Ovary (tissue), 9 donors: ENCODE measurements around the gene UBAC1. TPM values are rescaled to one million over a fixed set of nuclear protein-coding genes. Genes with fewer than 3 reads are reported as not detected.
A peak's percentile ranks its signal among the peaks of the same experiment; 100 is the strongest.

Source experiments
- DNase-seq, 5 donors: peaks; one replicate each; pipeline ENCODE4 v3.0.0-alpha.2; 2019 to 2020
- H3K27ac ChIP-seq, 2 donors: fragments of 200-600 bp; one replicate each; pipeline versions ENCODE4 v1.5.1 to v1.8.0; 2019 to 2022
- H3K27me3 ChIP-seq: fragments of 200-600 bp; one replicate; pipeline ENCODE4 v1.8.0; 2022
- H3K36me3 ChIP-seq: fragments of 200-600 bp; sonication (generic); one replicate; pipeline ENCODE4 v1.5.1; 2019
- H3K4me1 ChIP-seq: one replicate; pipeline ENCODE4 v1.8.1; 2013; ENCODE audit warnings: mild to moderate bottlenecking, moderate library complexity; ENCODE audit not compliant: insufficient read depth
- H3K4me3 ChIP-seq: fragments of 200-600 bp; sonication (generic); one replicate; pipeline ENCODE4 v1.5.1; 2017
- H3K9me3 ChIP-seq, 2 donors: fragments of 200-600 bp in 1 of 2; sonication (generic) in 1 of 2; one replicate each; pipeline versions ENCODE4 v1.5.1 to v1.8.1; 2013 to 2019; ENCODE audit warnings: mild to moderate bottlenecking in 1 of 2, moderate library complexity in 1 of 2
- CTCF ChIP-seq, 3 donors: fragments of 450-650 bp in 2 of 3; fragments of 200-600 bp in 1 of 3; IDR thresholded peaks; one replicate each; pipeline versions ENCODE4 v1.5.1 to v1.8.0; 2016 to 2022; ENCODE audit warnings: antibody characterized with exemption in 3 of 3, mild to moderate bottlenecking in 1 of 3
- EP300 ChIP-seq: sonication (generic); formaldehyde crosslinking; IDR thresholded peaks from one replicate; pipeline ENCODE4 v1.6.1; 2017; ENCODE audit warnings: antibody characterized with exemption
- POLR2A ChIP-seq: fragments of 450-650 bp; IDR thresholded peaks from one replicate; pipeline ENCODE4 v1.6.1; 2017; ENCODE audit warnings: antibody characterized with exemption, mild to moderate bottlenecking, moderate library complexity
- WGBS, 3 donors: extraction: QIAGEN DNeasy Blood & Tissue Kit in 1 of 3; methylation state at CpG; one replicate each; pipeline versions ENCODE4 v1.1.5 to v1.1.7; 2013 to 2017; 5-methylcytosine and 5-hydroxymethylcytosine counted together
- intact Hi-C, 4 donors: fragments of 100-400 bp; cut with DNase I; formaldehyde crosslinking; loops; one replicate each; pipeline versions ENCODE4 v1.11.0 to v1.15.1; 2022 to 2023
- polyA plus RNA-seq, 2 donors: library from polyadenylated mRNA; stranded (reverse); fragments of 200-250 nt in 1 of 2; fragments of 350-450 nt in 1 of 2; fragmentation: Illumina TruSeq in 1 of 2; extraction: RNeasy Lipid Tissue Mini Kit (QIAGEN cat#74804) in 1 of 2; gene quantifications; one replicate each; pipeline ENCODE4 v1.2.3, GENCODE V29; 2013 to 2014
- total RNA-seq, 7 donors: library from RNA; depleted of rRNA in 2 of 7; stranded (reverse); fragments of >200 nt in 2 of 7; fragmentation: NEBNext Ultra II Directional in 3 of 7; extraction: Animal tissue kit (Norgen Biotek cat#: 25700) in 3 of 7; gene quantifications; one replicate each; pipeline versions ENCODE4 v1.1.0 to v1.2.4, GENCODE V29; 2016 to 2023
- donor health status: DM: no; HTN: no; CAD: no; lungs with moderate emphysema.
- donor health status: DM: no; HTN: no; CAD: no.
- donor health status: Bipolar disorder and iron deficiency.
- donor health status: DM: yes; HTN: yes; CAD: no.
- donor health status: DM: no; HTN: no; CAD: no.
- donor health status: DM: yes; HTN: yes; CAD: no.

UBAC1 gene
- total and polyA plus RNA-seq, 9 donors, result 19.7 to 42.0 (median 33.4) TPM

GRCh38 chr9:135908093-135908753 lies 53.0 kb downstream of the UBAC1 start:
- H3K27ac ChIP-seq, result peak overlapping the region; percentile 35 to 70
- H3K9me3 ChIP-seq, result peaks cover 0 to 5% of the 10 kb centered on the region in 2 donors
- peak; percentile 0 for TF ChIP-seq POLR2A
- TF ChIP-seq CTCF (IDR thresholded peaks at IDR 0.05), result no peak
- peak in 1 of 5 donors; percentile 19 for DNase-seq
- WGBS, 3 donors, result 9 to 14% (median 12%) methylated on average over 38 to 42 of the region's 42 CpGs
- H3K36me3 ChIP-seq, result no peaks in the 10 kb centered on the region
- intact Hi-C loops, result no loop called here
- H3K4me1 ChIP-seq, result peaks cover 11% of the 10 kb centered on the region
- H3K27me3 ChIP-seq, result no peaks in the 10 kb centered on the region
- peak overlapping the region; percentile 74 for H3K4me3 ChIP-seq

DNA sequence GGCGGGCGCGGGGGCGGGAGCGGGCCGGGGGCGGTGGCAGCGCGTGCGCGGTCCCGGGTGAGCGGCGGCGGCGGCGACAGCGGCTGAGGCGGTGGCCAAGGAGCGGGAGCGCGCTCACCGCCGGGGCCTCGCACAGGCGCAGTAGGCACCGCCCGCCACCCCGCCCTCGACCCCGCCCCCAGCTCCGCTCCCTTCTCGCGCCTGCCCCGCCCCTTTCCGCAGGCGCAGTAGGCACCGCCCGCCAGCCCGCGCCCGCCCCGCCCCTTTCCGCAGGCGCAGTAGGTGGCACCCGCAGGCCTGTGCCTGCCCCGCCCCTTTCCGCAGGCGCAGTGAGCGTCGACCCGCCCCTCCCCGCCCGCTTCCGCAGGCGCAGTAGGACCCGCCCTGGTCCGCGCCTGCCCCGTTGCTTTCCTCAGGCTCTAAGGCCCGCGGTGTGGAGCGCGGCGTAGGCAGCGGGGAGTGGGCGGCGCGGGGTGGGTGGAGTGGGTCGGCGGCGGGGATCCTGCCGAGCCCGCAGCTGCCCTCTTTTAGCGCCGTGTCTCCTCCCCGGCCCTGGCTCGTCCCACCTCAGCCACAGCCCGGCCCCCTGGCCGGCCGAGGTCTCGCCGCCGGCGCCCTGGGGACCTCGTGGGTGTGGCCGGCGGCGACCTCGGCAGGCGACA lies 53.6 kb downstream of the UBAC1 start, which contains the start of gene CAMSAP1:
Gene CAMSAP1 (minus strand): TSS at position 116 of the 662 bp plus-strand sequence. CDS start 387 bp downstream, outside the sequence.
- no peaks in the 10 kb centered on the region for H3K36me3 ChIP-seq
- H3K4me3 ChIP-seq, result peak within 1 kb of the TSS; percentile 74
- intact Hi-C loops, result no loop called here
- TF ChIP-seq POLR2A, result peak; percentile 20
- TF ChIP-seq EP300, result no peak
- TF ChIP-seq CTCF (IDR thresholded peaks at IDR 0.05), result no peak
- no peaks in the 10 kb centered on the region for H3K27me3 ChIP-seq
- whole genome bisulfite sequencing, 3 donors, result 0 to 1% (median 0%) methylated on average over 38 to 91 of the region's 91 CpGs
- H3K4me1 ChIP-seq, result peaks cover 17% of the 10 kb centered on the region
- H3K9me3 ChIP-seq, result peaks cover 0 to 5% of the 10 kb centered on the region in 2 donors
- H3K27ac ChIP-seq, result peak within 1 kb of the TSS; percentile 35 to 70
- peak; percentile 92 to 97 (median 96) for DNase-seq

- peaks cover 0 to 5% of the 10 kb centered on the region in 2 donors for H3K9me3 ChIP-seq
- peaks cover 18% of the 10 kb centered on the region for H3K4me1 ChIP-seq
- 0% methylated on average over 20 to 69 of the region's 69 CpGs; no CpG with 5 or more reads in 1 of the 3 donors for WGBS, 3 donors
- no peak overlapping the region for H3K27ac ChIP-seq
- TF ChIP-seq POLR2A, result no peak
- TF ChIP-seq EP300, result no peak
- no peak for TF ChIP-seq CTCF (IDR thresholded peaks at IDR 0.05)
- H3K27me3 ChIP-seq, result no peaks in the 10 kb centered on the region
- peak overlapping the region; percentile 67 for H3K4me3 ChIP-seq
- peak in 1 of 5 donors; percentile 59 for DNase-seq
- intact Hi-C loops, result no loop called here
- no peaks in the 10 kb centered on the region for H3K36me3 ChIP-seq
These were observed 54.2 kb downstream of the UBAC1 start for GRCh38 chr9:135907006-135907430.

DNA sequence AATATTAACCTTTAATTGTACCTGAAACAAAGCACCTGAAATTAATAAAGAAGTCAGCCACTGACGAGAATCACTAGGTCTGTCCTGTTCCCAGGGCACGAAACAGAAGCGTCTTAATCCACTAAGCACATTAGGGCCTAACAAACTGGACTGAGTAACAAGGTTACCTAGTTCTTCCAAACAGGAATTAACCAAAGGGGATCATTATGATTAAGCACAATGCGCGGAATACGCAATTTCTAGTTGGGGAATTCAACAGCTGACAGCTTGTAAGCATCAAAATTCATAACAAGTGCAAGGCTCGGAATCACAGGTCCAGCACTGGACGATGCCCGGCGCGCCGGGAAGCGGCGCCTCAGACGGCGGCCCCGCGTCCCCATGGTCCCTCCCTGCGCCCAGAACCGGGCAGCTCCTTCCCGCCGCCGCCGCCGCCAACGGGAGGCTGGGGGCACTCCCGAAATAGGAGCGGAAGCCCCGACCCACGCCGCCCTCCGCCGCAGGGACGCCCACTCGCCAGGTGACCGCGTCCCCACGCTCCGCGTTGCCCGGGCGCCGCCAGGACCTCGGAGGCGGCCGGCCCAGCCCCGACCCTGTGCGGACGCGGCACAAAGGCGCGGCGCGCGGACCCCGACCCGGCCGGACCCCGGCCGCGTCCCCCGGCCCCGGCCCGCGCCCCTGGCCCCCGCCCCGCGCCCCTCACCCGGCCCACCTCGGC lies 54.7 kb downstream of the UBAC1 start:
- DNase-seq, result peak; percentile 26 to 54 (median 48)
- no peaks in the 10 kb centered on the region for H3K9me3 ChIP-seq
- 0 to 1% (median 1%) methylated on average over 45 to 70 of the region's 70 CpGs for WGBS, 3 donors
- peaks cover 18% of the 10 kb centered on the region for H3K4me1 ChIP-seq
- peak overlapping the region; percentile 67 for H3K4me3 ChIP-seq
- TF ChIP-seq CTCF (IDR thresholded peaks at IDR 0.05) (no peak), EP300 (no peak), POLR2A (no peak)
- peak overlapping the region in 1 of 2 donors; percentile 31 for H3K27ac ChIP-seq
- no peaks in the 10 kb centered on the region for H3K36me3 ChIP-seq
- intact Hi-C loops, result no loop called here
- no peaks in the 10 kb centered on the region for H3K27me3 ChIP-seq
